Femur (tissue), 1 donor: ENCODE data around the gene MARS1.

Source experiments
- DNase-seq: peaks from one replicate; pipeline ENCODE4 v3.0.0-alpha.2; 2017

MARS1 gene

GRCh38 chr12:57534250-57534649 lies 46.4 kb downstream of the MARS1 start:
- DNase-seq, result no peak

- no peak for DNase-seq
Observed at GRCh38 chr12:57534991-57535543, 47.2 kb downstream of the MARS1 start.

- DNase-seq, result no peak
Observed at GRCh38 chr12:57535764-57536596, 48.1 kb downstream of the MARS1 start.

GRCh38 chr12:57536597-57536942 lies 48.7 kb downstream of the MARS1 start:
- no peak for DNase-seq

- DNase-seq, result no peak
Observed at GRCh38 chr12:57539134-57539768, 51.4 kb downstream of the MARS1 start.

GRCh38 chr12:57541001-57541400 lies 53.1 kb downstream of the MARS1 start:
- DNase-seq, result no peak

- no peak for DNase-seq
Observed at GRCh38 chr12:57541717-57542116, 53.8 kb downstream of the MARS1 start.

GRCh38 chr12:57543581-57543980 lies 55.7 kb downstream of the MARS1 start:
- DNase-seq, result no peak

GRCh38 chr12:57545809-57546437 lies 58.1 kb downstream of the MARS1 start:
- no peak for DNase-seq

- peak; percentile 98 for DNase-seq
Observed at GRCh38 chr12:57546438-57547287, 58.8 kb downstream of the MARS1 start, which contains the start of gene DCTN2. DCTN2 (minus strand) TSS chr12:57547192; CDS start chr12:57547063, 129 bp downstream.

- no peak for DNase-seq
Observed at GRCh38 chr12:57547288-57548012, 59.6 kb downstream of the MARS1 start.

GRCh38 chr12:57548013-57548315 lies 60.1 kb downstream of the MARS1 start:
- no peak for DNase-seq

- DNase-seq, result no peak
Observed at GRCh38 chr12:57548488-57548887, 60.6 kb downstream of the MARS1 start.

- DNase-seq, result no peak
Observed at GRCh38 chr12:57549203-57549908, 61.5 kb downstream of the MARS1 start.

GRCh38 chr12:57549909-57550640 lies 62.2 kb downstream of the MARS1 start, which contains the start of gene KIF5A:
KIF5A (plus strand) TSS chr12:57550044; CDS start chr12:57550272, 228 bp downstream.
- DNase-seq, result no peak

GRCh38 chr12:57550641-57551549 lies 63.0 kb downstream of the MARS1 start:
- DNase-seq, result no peak

- no peak for DNase-seq
Observed at GRCh38 chr12:57551637-57552305, 63.9 kb downstream of the MARS1 start.

- DNase-seq, result no peak
Observed at GRCh38 chr12:57552306-57552651, 64.4 kb downstream of the MARS1 start.

- no peak for DNase-seq
Observed at GRCh38 chr12:57552835-57553313, 65.0 kb downstream of the MARS1 start.
